Measurements from ENCODE around the gene TAF6.

Gene TAF6

GRCh38 chr7:100119072-100119969, at the start of gene TAF6, which contains the start of gene CNPY4 (continued):
- TF ChIP-seq ATF2 (tag by site-specific recombination; IDR thresholded peaks at IDR 0.05; ENCODE audit: low read depth) (no peak), ZNF585B (tag by site-specific recombination; IDR thresholded peaks at IDR 0.05) (no peak), ZBTB21 (tag by site-specific recombination; IDR thresholded peaks at IDR 0.05) (peak; percentile 33; the same call in 1 of the 2 replicates), ZEB2 (tag by site-specific recombination; IDR thresholded peaks at IDR 0.05) (no peak), ZBTB17 (tag by site-specific recombination; IDR thresholded peaks at IDR 0.05) (peak; percentile 56; the same call in 1 of the 2 replicates), GLIS1 (tag by site-specific recombination; IDR thresholded peaks at IDR 0.05) (peak; percentile 33; the same call in 1 of the 2 replicates), ZNF133 (tag by site-specific recombination; IDR thresholded peaks at IDR 0.05) (no peak), SP3 (tag by site-specific recombination; IDR thresholded peaks at IDR 0.05) (peak; percentile 94), ZNF174 (tag by site-specific recombination; IDR thresholded peaks at IDR 0.05) (no peak), ZNF558 (tag by site-specific recombination; IDR thresholded peaks at IDR 0.05) (0 out of 2 replicates have a peak, but pooled peaks have one; percentile 36), ZNF692 (tag by site-specific recombination; IDR thresholded peaks at IDR 0.05) (peak; percentile 99), KLF7 (tag by site-specific recombination; IDR thresholded peaks at IDR 0.05; ENCODE audit: borderline replicate concordance) (peak; percentile 80; the same call in 1 of the 2 replicates), ZBTB6 (tag by site-specific recombination; IDR thresholded peaks at IDR 0.05) (peak; percentile 35; the same call in 1 of the 2 replicates), ZNF169 (tag by site-specific recombination; IDR thresholded peaks at IDR 0.05) (no peak), ZNF501 (tag by site-specific recombination; IDR thresholded peaks at IDR 0.05) (peak; percentile 85), TRIM28 (IDR thresholded peaks at IDR 0.05; ENCODE audit: borderline replicate concordance, low read length) (0 out of 2 replicates have a peak, but pooled peaks have one; percentile 13), ZFHX2 (tag by site-specific recombination; conservative IDR thresholded peaks at IDR 0.05) (peak; percentile 83), ZNF596 (tag by site-specific recombination; IDR thresholded peaks at IDR 0.05) (no peak), FEZF1 (tag by site-specific recombination; IDR thresholded peaks at IDR 0.05) (0 out of 2 replicates have a peak, but pooled peaks have one; percentile 5), ZNF510 (tag by site-specific recombination; IDR thresholded peaks at IDR 0.05; ENCODE audit: insufficient replicate concordance) (no peak), ZNF629 (tag by site-specific recombination; IDR thresholded peaks at IDR 0.05) (peak; percentile 58), ZNF518A (tag by site-specific recombination; conservative IDR thresholded peaks at IDR 0.05; ENCODE audit: low read depth) (peak; percentile 37), KLF10 (tag by site-specific recombination; IDR thresholded peaks at IDR 0.05) (peak; percentile 87), ZSCAN4 (tag by site-specific recombination; IDR thresholded peaks at IDR 0.05) (no peak), ZNF335 (tag by site-specific recombination; conservative IDR thresholded peaks at IDR 0.05) (peak; percentile 100; the same call in 1 of the 2 replicates)

All from HEK293 (cell line).